HFFc6 (cell line): ENCODE measurements around the gene STK32B. TPM values are rescaled to one million over a fixed set of nuclear protein-coding genes. Genes with fewer than 3 reads are reported as not detected.

Experiments used
- DNase-seq: peaks from one replicate; pipeline ENCODE4 v3.0.0-alpha.2; 2018
- H3K27ac Mint-ChIP-seq: 2 replicates; pipeline ENCODE4 v1.8.0; 2020; ENCODE audit warnings: mild to moderate bottlenecking, mixed read lengths
- H3K27me3 Mint-ChIP-seq: 2 replicates; pipeline ENCODE4 v1.8.0; 2021; ENCODE audit warnings: mild to moderate bottlenecking, moderate library complexity, mixed read lengths; ENCODE audit not compliant: insufficient read depth
- H3K36me3 Mint-ChIP-seq: 2 replicates; pipeline ENCODE4 v1.8.0; 2021; ENCODE audit warnings: low read depth, mixed read lengths
- H3K4me1 Mint-ChIP-seq: 2 replicates; pipeline ENCODE4 v1.8.0; 2020; ENCODE audit warnings: low read depth, mixed read lengths
- H3K4me3 Mint-ChIP-seq: 2 replicates; pipeline ENCODE4 v1.8.0; 2020; ENCODE audit warnings: mild to moderate bottlenecking, moderate library complexity, mixed read lengths
- H3K9me3 Mint-ChIP-seq: 2 replicates; pipeline ENCODE4 v1.8.0; 2020; ENCODE audit warnings: mild to moderate bottlenecking, mixed read lengths
- total RNA-seq, 6 experiments: library from RNA; stranded (reverse); fragmentation: NEBNext Ultra II Directional; extraction: Animal tissue kit (Norgen Biotek cat#: 25700); gene quantifications; 2 replicates in 1 of 6; 3 replicates in 5 of 6; pipeline ENCODE4 v1.2.3, GENCODE V29; 2021
- TF ChIP-seq, protein P1 (sequence below): fragments of 200-600 bp; sonication (generic); IDR thresholded peaks from 2 replicates; pipeline ENCODE4 v1.5.0; 2021; ENCODE audit warnings: antibody characterized with exemption, mild to moderate bottlenecking

STK32B gene
- total RNA-seq, 6 experiments from 2014 or later: 0.14 to 0.33 (median 0.18) TPM; not detected in 1

DNA sequence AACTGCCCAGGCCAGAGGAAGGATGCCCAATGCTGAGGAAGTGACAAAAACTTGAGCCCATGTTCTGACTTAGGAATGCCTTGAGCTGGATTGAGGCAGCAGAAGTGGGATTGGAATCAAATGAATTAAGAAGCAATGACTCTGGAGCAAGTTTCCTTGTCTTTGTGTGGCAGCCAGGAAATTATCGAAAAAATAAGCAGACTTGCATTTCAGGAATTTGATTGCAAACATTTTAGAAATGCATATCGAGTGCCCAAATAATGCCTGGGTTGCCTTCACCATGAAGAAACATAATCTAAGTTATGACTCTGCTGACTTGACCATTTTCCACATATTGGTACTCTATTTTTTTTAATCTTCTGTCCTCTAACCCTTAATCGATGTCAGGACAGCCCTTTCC lies 41.5 kb upstream of the STK32B start:
- Mint-ChIP-seq H3K36me3 (no peaks in the 10 kb centered on the region), H3K27me3 (peaks cover 13% of the 10 kb centered on the region), H3K9me3 (no peaks in the 10 kb centered on the region), H3K4me3 (no peak overlapping the region), H3K4me1 (no peaks in the 10 kb centered on the region), H3K27ac (no peak overlapping the region)
- TF ChIP-seq, protein P1, sequence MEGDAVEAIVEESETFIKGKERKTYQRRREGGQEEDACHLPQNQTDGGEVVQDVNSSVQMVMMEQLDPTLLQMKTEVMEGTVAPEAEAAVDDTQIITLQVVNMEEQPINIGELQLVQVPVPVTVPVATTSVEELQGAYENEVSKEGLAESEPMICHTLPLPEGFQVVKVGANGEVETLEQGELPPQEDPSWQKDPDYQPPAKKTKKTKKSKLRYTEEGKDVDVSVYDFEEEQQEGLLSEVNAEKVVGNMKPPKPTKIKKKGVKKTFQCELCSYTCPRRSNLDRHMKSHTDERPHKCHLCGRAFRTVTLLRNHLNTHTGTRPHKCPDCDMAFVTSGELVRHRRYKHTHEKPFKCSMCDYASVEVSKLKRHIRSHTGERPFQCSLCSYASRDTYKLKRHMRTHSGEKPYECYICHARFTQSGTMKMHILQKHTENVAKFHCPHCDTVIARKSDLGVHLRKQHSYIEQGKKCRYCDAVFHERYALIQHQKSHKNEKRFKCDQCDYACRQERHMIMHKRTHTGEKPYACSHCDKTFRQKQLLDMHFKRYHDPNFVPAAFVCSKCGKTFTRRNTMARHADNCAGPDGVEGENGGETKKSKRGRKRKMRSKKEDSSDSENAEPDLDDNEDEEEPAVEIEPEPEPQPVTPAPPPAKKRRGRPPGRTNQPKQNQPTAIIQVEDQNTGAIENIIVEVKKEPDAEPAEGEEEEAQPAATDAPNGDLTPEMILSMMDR: no peak
- no peak for DNase-seq

DNA sequence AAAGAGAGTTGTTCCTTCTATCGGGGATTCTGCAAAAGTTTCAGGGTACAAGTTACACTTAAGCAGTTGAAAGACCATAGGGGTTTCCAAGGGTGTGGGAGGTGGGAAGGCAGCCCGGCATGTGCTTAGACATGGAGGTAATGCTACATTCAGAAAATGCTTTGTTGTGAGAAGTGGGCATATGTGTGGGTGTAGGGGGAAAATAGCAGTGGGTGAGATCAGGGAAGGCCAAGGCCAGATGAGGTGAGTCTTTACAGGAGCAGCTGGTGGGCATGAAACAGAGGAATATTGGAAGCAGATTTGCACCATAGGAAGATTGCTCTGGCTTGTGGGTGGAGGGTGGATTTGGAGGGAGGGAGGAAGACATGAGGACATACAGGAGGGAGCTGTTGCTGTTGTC lies 40.3 kb upstream of the STK32B start:
- TF ChIP-seq, protein P1: no peak
- no peak overlapping the region for H3K4me3 Mint-ChIP-seq
- H3K36me3 Mint-ChIP-seq: no peaks in the 10 kb centered on the region
- no peaks in the 10 kb centered on the region for H3K4me1 Mint-ChIP-seq
- H3K27ac Mint-ChIP-seq: no peak overlapping the region
- no peaks in the 10 kb centered on the region for H3K9me3 Mint-ChIP-seq
- DNase-seq: no peak
- peaks cover 11% of the 10 kb centered on the region for H3K27me3 Mint-ChIP-seq

DNA sequence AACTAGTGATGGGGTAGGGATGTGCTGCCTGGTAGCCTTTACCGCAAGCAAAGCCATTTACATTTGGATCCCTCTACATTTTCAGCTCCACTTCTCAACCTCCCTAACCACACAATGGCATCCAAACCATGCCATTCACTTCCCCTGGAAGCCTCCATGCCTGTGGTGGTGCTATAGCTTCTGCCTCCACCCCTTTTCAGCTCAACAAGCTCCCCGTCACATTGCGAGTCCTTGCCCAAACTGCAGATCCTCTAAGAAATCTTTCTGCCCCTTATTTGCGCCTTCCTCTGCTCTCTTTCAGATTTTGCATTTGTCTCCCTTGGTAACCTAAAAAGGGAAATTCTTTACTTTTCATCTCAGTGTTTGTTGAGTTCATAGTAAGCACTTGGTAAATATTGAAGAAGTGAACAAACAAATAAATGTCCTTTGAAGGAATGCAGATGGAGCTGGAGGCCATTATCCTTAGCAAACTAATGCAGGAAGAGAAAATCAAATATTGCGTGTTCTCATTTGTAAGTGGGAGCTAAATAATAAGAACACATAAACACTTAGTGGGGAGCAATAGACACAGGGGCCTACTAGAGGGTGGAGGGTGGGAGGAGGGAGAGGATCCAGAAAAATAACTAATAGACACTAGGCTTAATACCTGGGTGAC lies 38.9 kb upstream of the STK32B start:
- Mint-ChIP-seq H3K27me3 (peaks cover 18% of the 10 kb centered on the region), H3K36me3 (no peaks in the 10 kb centered on the region), H3K4me3 (no peak overlapping the region), H3K4me1 (no peaks in the 10 kb centered on the region), H3K27ac (no peak overlapping the region), H3K9me3 (no peaks in the 10 kb centered on the region)
- TF ChIP-seq, protein P1: no peak
- no peak for DNase-seq

DNA sequence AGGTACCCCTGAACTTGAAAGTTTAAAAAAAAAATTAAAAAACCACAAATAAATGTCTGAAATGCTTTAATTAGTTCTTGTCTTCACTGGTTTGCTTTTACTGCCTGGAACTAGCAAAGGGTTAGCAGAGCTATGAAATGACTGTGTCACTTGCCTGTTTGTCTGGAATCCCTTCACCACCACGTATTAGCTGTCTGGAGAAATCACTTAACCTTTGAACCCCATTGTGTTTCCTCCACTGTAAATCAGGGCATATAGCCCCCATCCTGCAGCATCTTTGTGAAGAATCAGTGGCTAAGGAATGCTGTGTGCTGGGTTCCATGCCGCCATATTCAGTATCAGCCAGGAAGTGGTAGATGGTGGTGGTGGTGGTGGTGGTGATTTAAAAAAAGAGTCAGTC lies 38.3 kb upstream of the STK32B start:
- Mint-ChIP-seq H3K4me1 (no peaks in the 10 kb centered on the region), H3K36me3 (no peaks in the 10 kb centered on the region), H3K4me3 (no peak overlapping the region), H3K27ac (no peak overlapping the region), H3K9me3 (no peaks in the 10 kb centered on the region), H3K27me3 (peaks cover 18% of the 10 kb centered on the region)
- TF ChIP-seq, protein P1: no peak
- DNase-seq: no peak

DNA sequence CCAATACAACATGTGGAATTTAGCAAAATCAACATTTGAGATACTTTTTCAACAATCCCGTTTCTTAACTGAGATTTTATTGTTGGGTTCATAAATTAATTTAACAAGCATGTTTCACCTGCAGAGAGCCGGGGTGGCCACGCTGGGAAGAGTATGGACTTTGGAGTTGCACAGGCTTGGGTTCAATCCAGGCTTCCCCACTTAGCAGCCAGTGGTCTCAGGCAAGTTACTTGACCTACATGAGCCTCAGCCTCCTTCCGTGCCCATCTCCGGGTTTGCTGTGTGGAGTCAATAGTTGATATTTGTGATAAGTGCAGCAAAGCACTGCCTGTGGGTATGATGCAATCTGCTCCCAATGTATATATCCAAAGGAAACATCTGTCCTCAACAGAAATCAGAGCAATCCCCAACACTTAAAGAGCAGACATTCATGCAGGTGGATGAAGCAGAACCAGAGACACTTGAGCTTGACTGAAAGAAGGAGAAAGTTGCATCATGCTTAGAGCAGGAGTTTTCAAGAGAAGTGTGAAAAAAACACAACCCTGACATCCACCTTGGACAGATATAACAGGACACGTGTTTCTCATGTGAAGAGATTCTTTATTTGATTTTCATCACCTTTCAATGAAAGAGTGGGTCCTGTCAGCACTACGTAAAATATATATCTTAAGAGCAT lies 37.1 kb upstream of the STK32B start:
- no peaks in the 10 kb centered on the region for H3K36me3 Mint-ChIP-seq
- no peak overlapping the region for H3K4me3 Mint-ChIP-seq
- H3K9me3 Mint-ChIP-seq: no peaks in the 10 kb centered on the region
- peaks cover 18% of the 10 kb centered on the region for H3K27me3 Mint-ChIP-seq
- no peak overlapping the region for H3K27ac Mint-ChIP-seq
- DNase-seq: no peak
- H3K4me1 Mint-ChIP-seq: no peaks in the 10 kb centered on the region
- TF ChIP-seq, protein P1: no peak
